ENCODE data around the gene CNGA4.
A peak's percentile ranks its signal among the peaks of the same experiment; 100 is the strongest.

Gene CNGA4

GRCh38 chr11:6200975-6201374 is 37.9 kb upstream of the CNGA4 start:
- no peak overlapping the region for H3K4me3 ChIP-seq (ENCODE audit: control insufficient read depth, low read depth, low read length)
- TF ChIP-seq, protein P1, sequence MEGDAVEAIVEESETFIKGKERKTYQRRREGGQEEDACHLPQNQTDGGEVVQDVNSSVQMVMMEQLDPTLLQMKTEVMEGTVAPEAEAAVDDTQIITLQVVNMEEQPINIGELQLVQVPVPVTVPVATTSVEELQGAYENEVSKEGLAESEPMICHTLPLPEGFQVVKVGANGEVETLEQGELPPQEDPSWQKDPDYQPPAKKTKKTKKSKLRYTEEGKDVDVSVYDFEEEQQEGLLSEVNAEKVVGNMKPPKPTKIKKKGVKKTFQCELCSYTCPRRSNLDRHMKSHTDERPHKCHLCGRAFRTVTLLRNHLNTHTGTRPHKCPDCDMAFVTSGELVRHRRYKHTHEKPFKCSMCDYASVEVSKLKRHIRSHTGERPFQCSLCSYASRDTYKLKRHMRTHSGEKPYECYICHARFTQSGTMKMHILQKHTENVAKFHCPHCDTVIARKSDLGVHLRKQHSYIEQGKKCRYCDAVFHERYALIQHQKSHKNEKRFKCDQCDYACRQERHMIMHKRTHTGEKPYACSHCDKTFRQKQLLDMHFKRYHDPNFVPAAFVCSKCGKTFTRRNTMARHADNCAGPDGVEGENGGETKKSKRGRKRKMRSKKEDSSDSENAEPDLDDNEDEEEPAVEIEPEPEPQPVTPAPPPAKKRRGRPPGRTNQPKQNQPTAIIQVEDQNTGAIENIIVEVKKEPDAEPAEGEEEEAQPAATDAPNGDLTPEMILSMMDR (conservative IDR thresholded peaks at IDR 0.05; ENCODE audit: control insufficient read depth, insufficient read depth, low read depth, low read length) = no peak
- no peak for DNase-seq (ENCODE audit: low read depth)

DNA sequence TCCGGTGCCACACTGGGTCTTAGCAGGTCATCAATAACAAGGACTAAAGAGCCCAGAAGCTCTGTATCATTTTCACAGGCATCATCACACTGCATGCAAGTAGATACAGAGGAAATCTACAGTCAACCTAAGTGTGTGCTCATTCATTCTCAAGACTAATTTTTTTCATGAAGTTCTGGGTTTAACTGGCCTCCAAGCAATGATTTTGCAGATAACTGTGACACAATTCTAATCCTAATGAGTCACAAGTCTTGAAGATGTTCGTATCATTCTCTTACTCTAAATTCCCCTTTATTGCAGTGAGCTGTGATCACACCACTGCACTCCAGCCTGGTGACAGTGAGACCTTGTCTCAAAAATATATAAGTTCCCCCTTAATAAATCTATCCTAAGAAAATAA is 37.4 kb upstream of the CNGA4 start:
- no peak overlapping the region for H3K4me3 ChIP-seq (ENCODE audit: control insufficient read depth, low read depth, low read length)
- TF ChIP-seq, protein P1 (conservative IDR thresholded peaks at IDR 0.05; ENCODE audit: control insufficient read depth, insufficient read depth, low read depth, low read length) = no peak
- DNase-seq (ENCODE audit: low read depth) = peak; percentile 41

DNA sequence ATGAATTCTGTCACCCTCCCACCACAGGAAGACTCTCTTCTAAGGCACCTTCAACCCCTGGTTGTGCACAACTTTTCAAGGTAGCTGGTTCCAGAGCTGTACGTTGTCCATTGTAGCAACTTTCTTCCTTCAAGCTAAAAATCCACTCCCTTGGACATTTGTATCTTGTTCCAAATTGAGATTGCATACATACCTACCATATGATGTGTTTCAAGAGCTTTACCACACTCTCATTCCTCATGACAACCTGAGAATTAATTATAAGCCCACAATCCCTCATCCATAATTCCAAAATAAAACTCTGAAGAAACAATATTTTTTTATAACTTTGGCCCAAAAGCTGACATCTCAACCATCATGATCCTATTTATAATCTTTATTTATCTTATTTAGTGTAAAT is 36.8 kb upstream of the CNGA4 start:
- DNase-seq (ENCODE audit: low read depth) = peak; percentile 29
- H3K4me3 ChIP-seq (ENCODE audit: control insufficient read depth, low read depth, low read length) = no peak overlapping the region
- TF ChIP-seq, protein P1 (conservative IDR thresholded peaks at IDR 0.05; ENCODE audit: control insufficient read depth, insufficient read depth, low read depth, low read length) = no peak

- TF ChIP-seq, protein P1 (conservative IDR thresholded peaks at IDR 0.05; ENCODE audit: control insufficient read depth, insufficient read depth, low read depth, low read length) = no peak
- DNase-seq (ENCODE audit: low read depth) = no peak
- no peak overlapping the region for H3K4me3 ChIP-seq (ENCODE audit: control insufficient read depth, low read depth, low read length)
Measured at GRCh38 chr11:6203327-6203726, 35.6 kb upstream of the CNGA4 start.

GRCh38 chr11:6204706-6205105 is 34.2 kb upstream of the CNGA4 start:
- no peak for DNase-seq (ENCODE audit: low read depth)
- TF ChIP-seq, protein P1 (conservative IDR thresholded peaks at IDR 0.05; ENCODE audit: control insufficient read depth, insufficient read depth, low read depth, low read length) = no peak
- no peak overlapping the region for H3K4me3 ChIP-seq (ENCODE audit: control insufficient read depth, low read depth, low read length)

- no peak within 1 kb of the TSS for H3K4me3 ChIP-seq (ENCODE audit: control insufficient read depth, low read depth, low read length)
- TF ChIP-seq, protein P1 (conservative IDR thresholded peaks at IDR 0.05; ENCODE audit: control insufficient read depth, insufficient read depth, low read depth, low read length) = no peak
- no peak for DNase-seq (ENCODE audit: low read depth)
Measured at GRCh38 chr11:6205366-6205765, 33.5 kb upstream of the CNGA4 start, which contains the start of gene C11orf42. TSS of gene C11orf42 (plus strand) at chr11:6205557. CDS start at chr11:6205616, 59 bp downstream.

Data from fibroblast of mammary gland (primary cell).